Left cardiac atrium (tissue), 4 donors: Measurements from ENCODE around the gene DNAH1. TPM values are rescaled to one million over a fixed set of nuclear protein-coding genes. Genes with fewer than 3 reads are reported as not detected.
"Not testable (repeated sequence)": the region's sequence is repeated elsewhere in the genome, so short reads cannot be mapped to it uniquely, and the experiment has no call there.

ENCODE experiments used
- ATAC-seq, 2 donors: fragments of 200-7000 bp; cut with Tn5 transposase; one replicate each; pipeline ENCODE4 v1.9.1; 2020; ENCODE audit warnings: mild to moderate bottlenecking in 2 of 2, moderate library complexity in 2 of 2
- DNase-seq: peaks from one replicate; pipeline ENCODE4 v3.0.0-alpha.2; 2020
- intact Hi-C, 2 donors: fragments of 100-400 bp; cut with DNase I; formaldehyde crosslinking; loops; one replicate each; pipeline versions ENCODE4 v1.14.1 to v1.15.1; 2022 to 2023
- total RNA-seq, 2 donors: library from RNA; stranded (reverse); fragmentation: NEBNext Ultra II Directional; extraction: Animal tissue kit (Norgen Biotek cat#: 25700); gene quantifications; one replicate each; pipeline ENCODE4 v1.2.1, GENCODE V29; 2021
- donor health status: DM: no; HTN: yes; CAD: no.
- donor health status: DM: no; HTN: yes; CAD: no; lungs with severe emphysema.
- donor health status: DM: yes; HTN: yes; CAD: no.
- donor health status: Dilated cardiomyopathy.

Gene DNAH1
- total RNA-seq, 2 donors from 2014 or later, result 3.3 to 4.4 TPM

- intact Hi-C loops, result no loop called here
- DNase-seq, result no peak
- ATAC-seq, result no peak
Measured at GRCh38 chr3:52325686-52326085, 9.6 kb downstream of the DNAH1 start.

- DNase-seq (no peak), ATAC-seq (no peak)
Measured at GRCh38 chr3:52326976-52327375, 10.9 kb downstream of the DNAH1 start.

GRCh38 chr3:52327486-52328290 is 11.6 kb downstream of the DNAH1 start:
- intact Hi-C loops, result no loop called here
- no peak for DNase-seq
- no peak for ATAC-seq

More at GRCh38 chr3:52326976-52327375, 10.9 kb downstream of the DNAH1 start:
- intact Hi-C loops, result no loop called here

GRCh38 chr3:52328536-52329080 is 12.5 kb downstream of the DNAH1 start:
- DNase-seq (no peak), ATAC-seq (no peak)
- intact Hi-C loops, result no loop called here

- no peak for DNase-seq
- intact Hi-C loops, result no loop called here
- ATAC-seq, result no peak
Measured at GRCh38 chr3:52330194-52330805, 14.2 kb downstream of the DNAH1 start.

- intact Hi-C loops, result no loop called here
- ATAC-seq (no peak), DNase-seq (no peak)
Measured at GRCh38 chr3:52331091-52331490, 15.0 kb downstream of the DNAH1 start.

- ATAC-seq, result no peak
- intact Hi-C loops, result no loop called here
- DNase-seq, result no peak
Measured at GRCh38 chr3:52331906-52332305, 15.8 kb downstream of the DNAH1 start.

- intact Hi-C loops, result no loop called here
- ATAC-seq, result no peak
- no peak for DNase-seq
Measured at GRCh38 chr3:52333869-52334557, 17.9 kb downstream of the DNAH1 start.

GRCh38 chr3:52338131-52338530 is 22.0 kb downstream of the DNAH1 start:
- DNase-seq, ATAC-seq: not testable (repeated sequence)
- intact Hi-C loops, result loop anchor here in 1 of 2 donors (2.0 kb wide), 1 partner anchor 107 kb away; no protein-coding TSS in a partner anchor

GRCh38 chr3:52339612-52340011 is 23.5 kb downstream of the DNAH1 start:
- ATAC-seq (peak; percentile 24 to 44), DNase-seq (no peak)
- intact Hi-C loops, result loop anchor here (1.0 to 5.0 kb wide), 4 partner anchors 47 to 117 kb away; no protein-coding TSS in a partner anchor

- no peak for DNase-seq
- ATAC-seq, result no peak
- intact Hi-C loops, result loop anchor here (5.0 kb wide), 2 partner anchors 49 to 119 kb away; no protein-coding TSS in a partner anchor
Measured at GRCh38 chr3:52341123-52341522, 25.0 kb downstream of the DNAH1 start.

GRCh38 chr3:52343946-52344600 is 28.0 kb downstream of the DNAH1 start:
- ATAC-seq (no peak), DNase-seq (no peak)
- intact Hi-C loops, result loop anchor here (5.0 kb wide), 2 partner anchors 52 to 122 kb away; no protein-coding TSS in a partner anchor

- DNase-seq, result no peak
Measured at GRCh38 chr3:52345521-52346109, 29.5 kb downstream of the DNAH1 start.

GRCh38 chr3:52346623-52347530 is 30.8 kb downstream of the DNAH1 start:
- peak; percentile 68 to 81 for ATAC-seq
- no peak for DNase-seq
- intact Hi-C loops, result loop anchor here in 1 of 2 donors (5.0 kb wide), 1 partner anchor 125 kb away; no protein-coding TSS in a partner anchor

More at GRCh38 chr3:52345521-52346109, 29.5 kb downstream of the DNAH1 start:
- no peak for ATAC-seq
- intact Hi-C loops, result loop anchor here in 1 of 2 donors (5.0 kb wide), 1 partner anchor 123 kb away; no protein-coding TSS in a partner anchor

- ATAC-seq (no peak), DNase-seq (no peak)
- intact Hi-C loops, result loop anchor here in 1 of 2 donors (5.0 kb wide), 1 partner anchor 126 kb away; no protein-coding TSS in a partner anchor
Measured at GRCh38 chr3:52347716-52348635, 31.9 kb downstream of the DNAH1 start.

GRCh38 chr3:52349131-52349530 is 33.0 kb downstream of the DNAH1 start:
- DNase-seq (no peak), ATAC-seq (no peak)
- intact Hi-C loops, result loop anchor here in 1 of 2 donors (5.0 kb wide), 1 partner anchor 127 kb away; no protein-coding TSS in a partner anchor
